Left lung (tissue), 10 donors: ENCODE results near the gene ZNF333. TPM values are rescaled to one million over a fixed set of nuclear protein-coding genes. Genes with fewer than 3 reads are reported as not detected.

ENCODE experiments used
- ATAC-seq: fragments of 200-7000 bp; cut with Tn5 transposase; one replicate; pipeline ENCODE4 v1.9.1; 2020; ENCODE audit warnings: moderate library complexity
- DNase-seq, 4 donors: peaks; one replicate each; pipeline ENCODE4 v3.0.0-alpha.2; 2013 to 2020
- H3K27ac ChIP-seq, 2 donors: fragments of 200-600 bp; sonication (generic) in 1 of 2; one replicate each; pipeline versions ENCODE4 v1.5.0 to v1.8.0; 2020 to 2021
- H3K27me3 ChIP-seq, 2 donors: fragments of 200-600 bp; sonication (generic) in 1 of 2; one replicate each; pipeline versions ENCODE4 v1.5.0 to v1.8.0; 2020 to 2021
- H3K36me3 ChIP-seq, 2 donors: fragments of 200-600 bp; sonication (generic) in 1 of 2; one replicate each; pipeline versions ENCODE4 v1.5.0 to v1.8.0; 2020 to 2021
- H3K4me1 ChIP-seq, 2 donors: fragments of 200-600 bp; one replicate each; pipeline ENCODE4 v1.8.0; 2021
- H3K4me3 ChIP-seq, 2 donors: fragments of 200-600 bp; sonication (generic) in 1 of 2; one replicate each; pipeline versions ENCODE4 v1.5.0 to v1.8.0; 2020 to 2021; ENCODE audit warnings: mild to moderate bottlenecking in 1 of 2
- H3K9me3 ChIP-seq, 2 donors: fragments of 200-600 bp; sonication (generic) in 1 of 2; one replicate each; pipeline versions ENCODE4 v1.5.0 to v1.8.0; 2020 to 2021
- CTCF ChIP-seq, 2 donors: fragments of 200-600 bp; sonication (generic) in 1 of 2; IDR thresholded peaks; one replicate each; pipeline versions ENCODE4 v1.5.0 to v1.8.0; 2021; ENCODE audit warnings: antibody characterized with exemption in 2 of 2
- intact Hi-C, 2 donors: fragments of 100-400 bp; cut with DNase I; formaldehyde crosslinking; loops; one replicate each; pipeline versions ENCODE4 v1.11.2 to v1.14.2; 2022
- polyA plus RNA-seq, 6 donors: library from polyadenylated mRNA; unstranded; fragments of 120-200 nt; gene quantifications; one replicate each; pipeline ENCODE4 v1.2.1, GENCODE V29; 2013; ENCODE audit not compliant: insufficient read length in 6 of 6
- total RNA-seq, 2 donors: library from RNA; stranded (reverse); fragmentation: NEBNext Ultra II Directional; extraction: Animal tissue kit (Norgen Biotek cat#: 25700); gene quantifications; one replicate each; pipeline ENCODE4 v1.2.1, GENCODE V29; 2021
- donor health status: DM: no; HTN: yes; CAD: no.
- donor health status: DM: no; HTN: no; CAD: no.

Gene ZNF333
- total and polyA plus RNA-seq, 8 donors = 11.7 to 38.7 (median 35.6) TPM

- intact Hi-C loops = no loop called here
- H3K4me1 ChIP-seq = no peaks in the 10 kb centered on the region
- no peak overlapping the region for H3K27ac ChIP-seq
- no peak for TF ChIP-seq CTCF (IDR thresholded peaks at IDR 0.05)
- H3K27me3 ChIP-seq = no peaks in the 10 kb centered on the region
- no peak for ATAC-seq
- H3K36me3 ChIP-seq = peaks cover 0 to 12% of the 10 kb centered on the region in 2 donors
- no peak for DNase-seq
- H3K4me3 ChIP-seq = no peak overlapping the region
- peaks cover 0 to 63% of the 10 kb centered on the region in 2 donors for H3K9me3 ChIP-seq
These were observed 38.7 kb downstream of the ZNF333 start for GRCh38 chr19:14728595-14728994.

GRCh38 chr19:14731200-14731599 lies 41.4 kb downstream of the ZNF333 start:
- intact Hi-C loops = no loop called here
- DNase-seq (no peak), ATAC-seq (no peak)
- Histone ChIP-seq H3K27ac (no peak overlapping the region), H3K4me1 (no peaks in the 10 kb centered on the region), H3K4me3 (no peak overlapping the region), H3K27me3 (no peaks in the 10 kb centered on the region), H3K36me3 (peaks cover 0 to 18% of the 10 kb centered on the region in 2 donors), H3K9me3 (peaks cover 0 to 37% of the 10 kb centered on the region in 2 donors)
- no peak for TF ChIP-seq CTCF (IDR thresholded peaks at IDR 0.05)

- Histone ChIP-seq H3K27me3 (no peaks in the 10 kb centered on the region), H3K27ac (no peak overlapping the region), H3K9me3 (peaks cover 0 to 25% of the 10 kb centered on the region in 2 donors), H3K4me3 (no peak overlapping the region), H3K4me1 (no peaks in the 10 kb centered on the region), H3K36me3 (peaks cover 0 to 27% of the 10 kb centered on the region in 2 donors)
- no peak for TF ChIP-seq CTCF (IDR thresholded peaks at IDR 0.05)
- ATAC-seq (no peak), DNase-seq (no peak)
- intact Hi-C loops = no loop called here
These were observed 42.7 kb downstream of the ZNF333 start for GRCh38 chr19:14732510-14732909.

GRCh38 chr19:14733574-14733973 lies 43.7 kb downstream of the ZNF333 start:
- ATAC-seq (no peak), DNase-seq (no peak)
- intact Hi-C loops = no loop called here
- Histone ChIP-seq H3K27ac (no peak overlapping the region), H3K36me3 (peaks cover 0 to 38% of the 10 kb centered on the region in 2 donors), H3K9me3 (peaks cover 0 to 14% of the 10 kb centered on the region in 2 donors), H3K4me1 (no peaks in the 10 kb centered on the region), H3K27me3 (no peaks in the 10 kb centered on the region), H3K4me3 (no peak overlapping the region)
- no peak for TF ChIP-seq CTCF (IDR thresholded peaks at IDR 0.05)

GRCh38 chr19:14735915-14736314 lies 46.1 kb downstream of the ZNF333 start:
- Histone ChIP-seq H3K36me3 (peaks cover 0 to 60% of the 10 kb centered on the region in 2 donors), H3K27ac (no peak overlapping the region), H3K4me3 (no peak overlapping the region), H3K4me1 (no peaks in the 10 kb centered on the region), H3K9me3 (no peaks in the 10 kb centered on the region), H3K27me3 (no peaks in the 10 kb centered on the region)
- no peak for ATAC-seq
- TF ChIP-seq CTCF (IDR thresholded peaks at IDR 0.05) = no peak
- no peak for DNase-seq
- intact Hi-C loops = no loop called here
